ENCODE data around the gene CDS2. TPM values are rescaled to one million over a fixed set of nuclear protein-coding genes. Genes with fewer than 3 reads are reported as not detected.

Gene CDS2
- total and polyA plus RNA-seq, 9 donors, result 11.4 to 54.6 (median 37.6) TPM

DNA sequence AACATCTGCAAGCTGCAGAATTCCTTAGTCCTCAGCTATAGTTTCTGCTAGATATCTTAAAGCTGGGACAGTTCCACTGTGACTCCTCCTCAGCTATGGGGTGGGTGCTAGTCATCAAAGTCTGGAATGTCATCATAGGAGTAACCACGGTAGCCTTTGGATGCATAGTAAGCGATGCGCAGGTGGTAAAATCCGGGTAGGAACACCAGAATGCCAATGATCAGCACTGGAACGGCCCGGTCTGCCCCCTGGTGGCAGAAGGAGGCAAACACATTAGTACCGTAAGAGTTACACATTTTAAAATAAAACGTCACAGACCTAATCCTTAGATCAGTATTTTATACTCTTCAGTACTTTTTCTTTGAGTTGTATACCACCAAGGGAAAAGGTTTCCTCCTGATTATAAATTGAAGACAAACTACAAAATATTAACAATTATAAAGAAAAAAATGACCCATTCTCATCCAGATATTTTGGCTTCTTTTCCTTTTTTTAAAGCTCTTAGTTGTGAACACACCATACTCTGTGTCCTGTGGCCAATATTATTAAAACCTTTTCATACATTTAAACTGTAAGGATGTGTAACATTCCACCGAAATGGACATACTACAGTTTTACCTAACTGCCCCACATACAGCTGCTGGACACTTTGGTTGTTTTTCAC is 26.0 kb upstream of the CDS2 start:
- H3K27ac ChIP-seq, result no peak overlapping the region
- peak; percentile 66 to 85 (median 81) for DNase-seq
- H3K4me3 ChIP-seq, result no peak overlapping the region
- no peaks in the 10 kb centered on the region for H3K4me1 ChIP-seq (ENCODE audit: insufficient read depth)
- H3K27me3 ChIP-seq, result no peaks in the 10 kb centered on the region
- 7 to 13% (median 10%) methylated on average over 9 of the region's 9 CpGs for WGBS, 3 donors
- intact Hi-C loops (cut with DNase I), result no loop called here
- H3K9me3 ChIP-seq, result no peaks in the 10 kb centered on the region
- TF ChIP-seq, protein P1, sequence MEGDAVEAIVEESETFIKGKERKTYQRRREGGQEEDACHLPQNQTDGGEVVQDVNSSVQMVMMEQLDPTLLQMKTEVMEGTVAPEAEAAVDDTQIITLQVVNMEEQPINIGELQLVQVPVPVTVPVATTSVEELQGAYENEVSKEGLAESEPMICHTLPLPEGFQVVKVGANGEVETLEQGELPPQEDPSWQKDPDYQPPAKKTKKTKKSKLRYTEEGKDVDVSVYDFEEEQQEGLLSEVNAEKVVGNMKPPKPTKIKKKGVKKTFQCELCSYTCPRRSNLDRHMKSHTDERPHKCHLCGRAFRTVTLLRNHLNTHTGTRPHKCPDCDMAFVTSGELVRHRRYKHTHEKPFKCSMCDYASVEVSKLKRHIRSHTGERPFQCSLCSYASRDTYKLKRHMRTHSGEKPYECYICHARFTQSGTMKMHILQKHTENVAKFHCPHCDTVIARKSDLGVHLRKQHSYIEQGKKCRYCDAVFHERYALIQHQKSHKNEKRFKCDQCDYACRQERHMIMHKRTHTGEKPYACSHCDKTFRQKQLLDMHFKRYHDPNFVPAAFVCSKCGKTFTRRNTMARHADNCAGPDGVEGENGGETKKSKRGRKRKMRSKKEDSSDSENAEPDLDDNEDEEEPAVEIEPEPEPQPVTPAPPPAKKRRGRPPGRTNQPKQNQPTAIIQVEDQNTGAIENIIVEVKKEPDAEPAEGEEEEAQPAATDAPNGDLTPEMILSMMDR (IDR thresholded peaks at IDR 0.05), result peak; percentile 86 to 90 (median 86)
- TF ChIP-seq EP300 (IDR thresholded peaks at IDR 0.05), result no peak
- H3K36me3 ChIP-seq, result no peaks in the 10 kb centered on the region

DNA sequence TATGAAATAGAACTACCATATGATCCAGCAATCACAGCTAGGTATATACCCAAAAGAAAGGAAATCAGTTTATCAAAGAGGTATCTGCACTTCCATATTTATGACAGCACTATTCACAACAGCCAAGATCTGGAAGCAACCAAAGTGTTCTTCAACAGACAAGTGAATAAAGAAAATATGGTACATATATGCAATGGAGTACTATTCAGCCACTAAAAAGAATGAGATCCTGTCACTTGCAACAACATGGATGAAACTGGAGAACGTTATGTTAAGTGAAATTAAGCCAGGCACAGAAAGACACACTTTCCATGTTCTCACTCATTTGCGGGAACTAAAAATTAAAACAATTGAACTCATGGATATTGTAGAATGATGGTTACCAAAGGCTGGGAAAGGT is 22.3 kb upstream of the CDS2 start:
- no peaks in the 10 kb centered on the region for H3K9me3 ChIP-seq
- DNase-seq, result no peak
- no peaks in the 10 kb centered on the region for H3K4me1 ChIP-seq (ENCODE audit: insufficient read depth)
- H3K27me3 ChIP-seq, result no peaks in the 10 kb centered on the region
- 95 to 98% (median 95%) methylated on average over 2 of the region's 2 CpGs for WGBS, 3 donors
- intact Hi-C loops (cut with DNase I), result no loop called here
- H3K27ac ChIP-seq, result no peak overlapping the region
- H3K36me3 ChIP-seq, result no peaks in the 10 kb centered on the region
- H3K4me3 ChIP-seq, result no peak overlapping the region
- no peak for TF ChIP-seq EP300 (IDR thresholded peaks at IDR 0.05)
- no peak for TF ChIP-seq POLR2A (IDR thresholded peaks at IDR 0.05)
- TF ChIP-seq, protein P1 (IDR thresholded peaks at IDR 0.05), result no peak

DNA sequence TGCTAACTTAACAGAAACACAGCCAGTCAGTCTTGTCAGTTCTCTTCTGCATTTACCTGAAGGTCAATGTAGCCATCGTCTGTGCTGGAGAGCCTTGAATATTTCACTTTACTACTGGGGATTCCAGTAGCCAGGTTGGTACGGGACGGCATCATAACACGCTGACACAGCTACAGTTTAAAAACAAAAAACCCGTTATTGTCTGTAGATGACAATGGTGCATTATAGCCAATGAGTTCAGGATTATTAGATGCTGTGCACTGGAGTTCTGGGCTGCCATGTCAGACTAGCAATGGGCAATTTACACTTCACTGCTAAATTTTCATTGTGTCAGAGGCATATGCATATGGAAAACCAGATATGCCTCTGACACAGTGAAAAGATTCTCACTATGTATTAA is 17.5 kb upstream of the CDS2 start:
- no peak for TF ChIP-seq EP300 (IDR thresholded peaks at IDR 0.05)
- TF ChIP-seq, protein P1 (IDR thresholded peaks at IDR 0.05), result no peak
- no peak for TF ChIP-seq POLR2A (IDR thresholded peaks at IDR 0.05)
- DNase-seq, result no peak
- H3K36me3 ChIP-seq, result no peaks in the 10 kb centered on the region
- intact Hi-C loops (cut with DNase I), result no loop called here
- 72 to 79% (median 75%) methylated on average over 5 of the region's 5 CpGs for WGBS, 3 donors
- H3K27me3 ChIP-seq, result no peaks in the 10 kb centered on the region
- peaks cover 1% of the 10 kb centered on the region for H3K4me1 ChIP-seq (ENCODE audit: insufficient read depth)
- H3K9me3 ChIP-seq, result no peaks in the 10 kb centered on the region
- H3K27ac ChIP-seq, result no peak overlapping the region
- no peak overlapping the region for H3K4me3 ChIP-seq

DNA sequence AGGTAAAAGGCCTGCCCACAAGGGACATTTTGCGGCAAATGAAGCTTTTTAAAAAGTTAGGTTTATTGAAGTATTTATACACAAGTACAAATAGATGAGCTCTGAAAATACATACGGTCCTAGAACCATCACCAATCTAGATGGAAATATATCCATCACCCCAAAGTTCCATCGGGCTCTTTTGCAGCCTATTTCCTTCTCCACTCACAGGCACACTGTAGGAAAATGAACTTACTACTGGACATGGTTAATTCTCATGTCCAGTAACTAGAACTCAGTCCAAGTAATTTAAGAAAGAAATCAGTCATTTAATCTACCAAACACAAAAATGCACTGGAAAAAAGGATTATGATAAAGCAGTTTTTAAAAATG is 13.2 kb upstream of the CDS2 start:
- TF ChIP-seq, protein P1 (IDR thresholded peaks at IDR 0.05), result no peak
- TF ChIP-seq EP300 (IDR thresholded peaks at IDR 0.05) (no peak), POLR2A (IDR thresholded peaks at IDR 0.05) (no peak)
- intact Hi-C loops (cut with DNase I), result no loop called here
- peaks cover 5% of the 10 kb centered on the region for H3K4me1 ChIP-seq (ENCODE audit: insufficient read depth)
- no peak for DNase-seq
- H3K27me3 ChIP-seq, result no peaks in the 10 kb centered on the region
- H3K9me3 ChIP-seq, result no peaks in the 10 kb centered on the region
- H3K36me3 ChIP-seq, result no peaks in the 10 kb centered on the region
- peak overlapping the region; percentile 76 to 78 for H3K27ac ChIP-seq
- WGBS, 3 donors, result 19 to 40% (median 37%) methylated on average over 3 of the region's 3 CpGs
- peak overlapping the region; percentile 96 for H3K4me3 ChIP-seq

Data from ovary (tissue), 9 donors.